Naive B cell (primary cell): Measurements from ENCODE around the gene KDM2B. TPM values are rescaled to one million over a fixed set of nuclear protein-coding genes. Genes with fewer than 3 reads are reported as not detected.
"Not testable (repeated sequence)": the region's sequence is repeated elsewhere in the genome, so short reads cannot be mapped to it uniquely, and the experiment has no call there.

Experiments
- ATAC-seq, 2 donors: fragments of 150-1000 bp; cut with Tn5 transposase; 2 replicates each; pipeline ENCODE4 v1.10.0; 2021; ENCODE audit warnings: low read depth in 2 of 2, mild to moderate bottlenecking in 2 of 2, moderate library complexity in 2 of 2
- DNase-seq: peaks from one replicate; pipeline ENCODE4 v3.0.0; 2022
- H3K27ac Mint-ChIP-seq, 6 donors: one replicate each; pipeline ENCODE4 v1.8.0; 2020 to 2022; ENCODE audit warnings: mild to moderate bottlenecking in 6 of 6, mixed read lengths in 6 of 6, moderate library complexity in 5 of 6, inconsistent platforms in 2 of 6
- H3K27me3 Mint-ChIP-seq, 3 donors: one replicate each; pipeline ENCODE4 v1.8.0; 2021 to 2022; ENCODE audit warnings: mixed read lengths in 3 of 3, mild to moderate bottlenecking in 1 of 3
- H3K36me3 Mint-ChIP-seq, 2 donors: one replicate each; pipeline ENCODE4 v1.8.0; 2020 to 2022; ENCODE audit warnings: mixed read lengths in 2 of 2, inconsistent platforms in 1 of 2, mild to moderate bottlenecking in 1 of 2
- H3K4me1 Mint-ChIP-seq, 3 donors: one replicate each; pipeline ENCODE4 v1.8.0; 2020 to 2022; ENCODE audit warnings: mixed read lengths in 3 of 3, inconsistent platforms in 1 of 3, mild to moderate bottlenecking in 1 of 3, moderate library complexity in 1 of 3
- H3K4me3 Mint-ChIP-seq, 8 donors: one replicate each; pipeline ENCODE4 v1.8.0; 2020 to 2022; ENCODE audit warnings: mild to moderate bottlenecking in 8 of 8, mixed read lengths in 8 of 8, moderate library complexity in 8 of 8, inconsistent platforms in 2 of 8
- H3K9me3 Mint-ChIP-seq, 7 donors: one replicate each; pipeline ENCODE4 v1.8.0; 2020 to 2022; ENCODE audit warnings: mixed read lengths in 7 of 7, mild to moderate bottlenecking in 5 of 7, inconsistent platforms in 2 of 7, moderate library complexity in 1 of 7
- polyA plus RNA-seq, 6 donors: library from polyadenylated mRNA; unstranded; fragments of 300-500 nt; fragmentation: Illumina TruSeq; gene quantifications; one replicate each; pipeline ENCODE4 v1.2.3, GENCODE V29; 2021; ENCODE audit warnings: low read depth in 6 of 6

KDM2B gene
- polyA plus RNA-seq, 6 donors from 2014 or later = 25.5 to 46.5 (median 31.0) TPM

DNA sequence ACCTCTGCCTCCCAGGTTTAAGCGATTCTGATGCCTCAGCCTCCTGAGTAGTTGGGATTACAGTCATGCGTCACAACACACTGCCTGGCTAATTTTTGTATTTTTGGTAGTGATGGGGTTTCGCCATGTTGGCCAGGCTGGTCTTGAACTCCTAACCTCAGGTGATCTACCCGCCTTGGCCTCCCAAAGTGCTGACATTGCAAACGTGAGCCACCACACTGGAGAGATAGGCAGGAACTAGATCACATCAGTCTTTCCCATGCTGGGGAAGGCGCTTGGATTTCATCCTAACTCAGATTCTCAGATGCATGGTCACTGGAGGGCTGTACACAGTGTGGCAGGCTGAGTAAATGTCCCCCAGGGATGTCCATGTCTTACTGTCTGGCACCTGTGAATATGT is 27.5 kb upstream of the KDM2B start:
- Mint-ChIP-seq H3K27me3 (no peaks in the 10 kb centered on the region), H3K27ac (no peak overlapping the region), H3K4me1 (peaks cover 0 to 8% (median 3%) of the 10 kb centered on the region in 3 donors), H3K9me3 (no peaks in the 10 kb centered on the region), H3K36me3 (no peaks in the 10 kb centered on the region), H3K4me3 (no peak overlapping the region)
- ATAC-seq = no peak
- no peak for DNase-seq

- H3K4me3 Mint-ChIP-seq = no peak overlapping the region
- H3K9me3 Mint-ChIP-seq = no peaks in the 10 kb centered on the region
- H3K4me1 Mint-ChIP-seq = peaks cover 0 to 3% (median 0%) of the 10 kb centered on the region in 3 donors
- H3K36me3 Mint-ChIP-seq = no peaks in the 10 kb centered on the region
- ATAC-seq (no peak), DNase-seq (no peak)
- no peak overlapping the region for H3K27ac Mint-ChIP-seq
- no peaks in the 10 kb centered on the region for H3K27me3 Mint-ChIP-seq
Measured at GRCh38 chr12:121603581-121603980, 22.8 kb upstream of the KDM2B start.

GRCh38 chr12:121602766-121603165 is 21.9 kb upstream of the KDM2B start:
- ATAC-seq = no peak
- peak overlapping the region in 1 of 6 donors; percentile 36 for H3K27ac Mint-ChIP-seq
- DNase-seq = no peak
- H3K9me3 Mint-ChIP-seq = no peaks in the 10 kb centered on the region
- no peak overlapping the region for H3K4me3 Mint-ChIP-seq
- H3K27me3 Mint-ChIP-seq = no peaks in the 10 kb centered on the region
- H3K4me1 Mint-ChIP-seq = peaks cover 0 to 3% (median 0%) of the 10 kb centered on the region in 3 donors
- H3K36me3 Mint-ChIP-seq = no peaks in the 10 kb centered on the region

- Mint-ChIP-seq H3K4me1 (peaks cover 0 to 3% (median 2%) of the 10 kb centered on the region in 3 donors), H3K36me3 (no peaks in the 10 kb centered on the region), H3K9me3 (no peaks in the 10 kb centered on the region), H3K4me3 (no peak overlapping the region), H3K27me3 (no peaks in the 10 kb centered on the region), H3K27ac (no peak overlapping the region)
- ATAC-seq (no peak), DNase-seq (no peak)
Measured at GRCh38 chr12:121600702-121601336, 20.0 kb upstream of the KDM2B start.

- Mint-ChIP-seq H3K9me3 (no peaks in the 10 kb centered on the region), H3K4me3 (no peak overlapping the region), H3K4me1 (peaks cover 11 to 21% (median 21%) of the 10 kb centered on the region in 3 donors), H3K36me3 (no peaks in the 10 kb centered on the region), H3K27ac (no peak overlapping the region), H3K27me3 (no peaks in the 10 kb centered on the region)
- ATAC-seq (no peak), DNase-seq (no peak)
Measured at GRCh38 chr12:121596526-121596925, 15.7 kb upstream of the KDM2B start.

DNA sequence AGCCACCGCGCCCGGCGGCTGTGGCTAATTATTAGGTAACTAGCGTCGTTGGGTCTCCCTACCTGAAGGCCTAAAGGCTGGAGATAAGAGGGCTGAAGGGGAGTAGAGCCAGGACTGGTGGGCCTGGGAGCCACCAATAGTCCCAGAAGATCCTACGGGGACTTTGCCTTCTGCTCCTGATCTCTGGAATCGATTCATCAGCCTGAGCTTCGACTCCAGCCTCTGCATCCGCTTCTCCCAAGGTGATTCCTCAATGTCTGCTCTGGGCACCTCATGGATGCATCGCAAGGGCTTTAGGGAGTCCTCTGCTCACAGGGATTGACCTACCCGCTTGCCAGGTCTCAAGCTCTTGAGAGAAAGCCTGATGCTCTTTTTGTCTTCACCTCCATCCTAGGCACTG is 14.7 kb upstream of the KDM2B start:
- H3K9me3 Mint-ChIP-seq = no peaks in the 10 kb centered on the region
- H3K27ac Mint-ChIP-seq = no peak overlapping the region
- H3K4me1 Mint-ChIP-seq = peaks cover 17 to 31% (median 31%) of the 10 kb centered on the region in 3 donors
- H3K27me3 Mint-ChIP-seq = no peaks in the 10 kb centered on the region
- H3K36me3 Mint-ChIP-seq = no peaks in the 10 kb centered on the region
- ATAC-seq (no peak), DNase-seq (no peak)
- no peak overlapping the region for H3K4me3 Mint-ChIP-seq

GRCh38 chr12:121592320-121592719 is 11.5 kb upstream of the KDM2B start:
- peak overlapping the region in 7 of 8 donors; percentile 11 to 94 (median 69) for H3K4me3 Mint-ChIP-seq
- no peaks in the 10 kb centered on the region for H3K9me3 Mint-ChIP-seq
- no peak for ATAC-seq
- no peaks in the 10 kb centered on the region for H3K36me3 Mint-ChIP-seq
- H3K27me3 Mint-ChIP-seq = no peaks in the 10 kb centered on the region
- H3K27ac Mint-ChIP-seq = peak overlapping the region; percentile 77 to 95 (median 88)
- no peak for DNase-seq
- H3K4me1 Mint-ChIP-seq = peaks cover 22 to 44% (median 39%) of the 10 kb centered on the region in 3 donors

DNA sequence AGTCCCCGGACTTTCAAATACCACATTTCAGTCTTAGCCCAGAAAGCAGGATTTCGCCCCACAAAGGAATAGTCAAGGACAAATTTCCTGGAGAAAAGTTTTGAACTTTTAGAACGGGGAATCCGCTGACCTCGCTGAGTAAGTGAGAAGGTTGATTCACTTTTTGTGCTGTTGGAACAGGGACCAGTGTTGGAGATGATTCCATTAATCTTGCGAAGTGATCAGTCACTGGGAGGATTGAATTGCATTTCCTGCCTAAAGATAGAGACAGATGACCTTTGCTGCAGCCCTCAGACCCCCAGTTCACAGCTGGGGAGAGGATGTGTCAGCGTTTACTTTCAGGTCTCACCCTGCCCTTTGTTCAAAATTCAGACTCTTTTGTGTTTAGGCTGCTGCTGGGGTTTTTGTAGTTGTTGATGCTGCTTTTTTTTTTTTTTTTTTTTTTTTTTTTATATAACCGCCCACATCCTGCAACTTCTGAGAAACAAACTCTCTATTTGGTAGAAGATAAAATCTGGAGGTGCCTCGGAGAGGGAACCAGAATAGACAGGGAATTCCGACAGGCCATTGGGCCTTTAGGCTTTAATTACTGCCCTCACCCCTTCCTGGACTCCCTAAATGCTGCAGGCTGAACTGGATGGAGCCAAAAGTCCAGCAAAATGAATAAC is 9.8 kb upstream of the KDM2B start:
- H3K27me3 Mint-ChIP-seq = no peaks in the 10 kb centered on the region
- H3K4me1 Mint-ChIP-seq = peaks cover 22 to 54% (median 37%) of the 10 kb centered on the region in 3 donors

GRCh38 chr12:121584885-121585284 is 4.1 kb upstream of the KDM2B start:
- H3K9me3 Mint-ChIP-seq = not testable (repeated sequence)

More for the DNA sequence above, 9.8 kb upstream of the KDM2B start:
- peak; percentile 56 to 62 for ATAC-seq
- Mint-ChIP-seq H3K4me3 (peak overlapping the region; percentile 58 to 94 (median 90)), H3K9me3 (no peaks in the 10 kb centered on the region), H3K27ac (peak overlapping the region; percentile 95 to 100 (median 99)), H3K36me3 (no peaks in the 10 kb centered on the region)
- DNase-seq = peak; percentile 73

DNA sequence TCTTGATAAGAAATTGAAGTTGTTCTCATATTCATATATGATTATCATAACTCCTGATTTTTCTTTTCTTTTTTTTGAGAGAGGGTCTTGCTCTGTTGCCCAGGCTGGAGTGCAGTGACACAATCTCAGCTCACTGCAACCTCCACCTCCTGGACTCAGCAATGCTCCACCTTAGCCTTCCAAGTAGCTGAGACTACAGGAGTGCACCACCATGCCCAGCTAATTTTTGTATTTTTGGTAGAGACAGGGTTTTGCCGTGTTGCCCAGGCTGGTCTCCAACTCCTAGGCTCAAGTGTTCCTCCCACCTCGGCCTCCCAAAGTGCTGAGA is 2.5 kb upstream of the KDM2B start:
- H3K4me1 Mint-ChIP-seq = peaks cover 26 to 50% (median 41%) of the 10 kb centered on the region in 3 donors
- H3K27me3 Mint-ChIP-seq, DNase-seq, ATAC-seq, H3K36me3 Mint-ChIP-seq, H3K9me3 Mint-ChIP-seq: not testable (repeated sequence)
- H3K27ac Mint-ChIP-seq = peak overlapping the region in 4 of 6 donors; percentile 32 to 80 (median 56)
- H3K4me3 Mint-ChIP-seq = peak overlapping the region in 2 of 8 donors; percentile 65 to 98

More at GRCh38 chr12:121584885-121585284, 4.1 kb upstream of the KDM2B start:
- DNase-seq, ATAC-seq, H3K4me3 Mint-ChIP-seq, H3K36me3 Mint-ChIP-seq, H3K27me3 Mint-ChIP-seq, H3K27ac Mint-ChIP-seq: not testable (repeated sequence)
- peaks cover 27 to 50% (median 44%) of the 10 kb centered on the region in 3 donors for H3K4me1 Mint-ChIP-seq

DNA sequence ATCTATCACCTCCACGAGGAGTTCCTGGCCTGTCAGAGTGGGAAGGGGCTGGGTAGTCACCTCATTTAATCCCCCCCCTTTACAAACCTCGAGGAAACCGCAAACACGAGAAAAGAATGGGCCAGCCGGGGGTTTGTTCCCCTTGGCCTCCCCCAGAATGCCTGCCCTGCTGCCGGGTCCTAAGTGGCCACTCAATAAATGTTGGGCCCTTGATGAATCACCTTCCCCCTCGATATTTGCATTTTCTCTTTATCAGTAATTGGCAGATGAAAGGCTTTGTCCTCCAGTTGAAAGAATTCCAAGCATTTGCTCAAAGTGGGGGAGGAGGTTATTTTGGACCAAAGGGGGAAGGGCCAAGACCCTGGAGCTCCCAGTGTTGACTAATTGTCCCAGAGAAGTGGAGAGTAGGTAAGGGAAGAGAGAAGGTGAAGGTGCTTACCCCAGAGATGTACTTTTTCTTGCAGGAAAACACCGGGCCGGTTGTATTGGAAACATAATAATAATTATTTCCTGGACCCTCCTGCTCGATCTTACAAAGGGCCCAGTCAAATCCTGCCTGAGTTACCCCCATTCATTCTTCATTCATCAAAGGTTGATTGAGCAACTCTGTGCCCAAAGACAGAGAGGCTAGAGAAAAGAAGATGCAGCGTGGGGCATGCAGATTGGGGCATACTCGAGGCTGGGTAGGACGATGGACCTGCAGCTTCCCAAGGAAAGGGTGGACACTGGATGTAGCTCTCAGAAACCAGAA is 1.9 kb upstream of the KDM2B start:
- no peaks in the 10 kb centered on the region for H3K36me3 Mint-ChIP-seq

DNA sequence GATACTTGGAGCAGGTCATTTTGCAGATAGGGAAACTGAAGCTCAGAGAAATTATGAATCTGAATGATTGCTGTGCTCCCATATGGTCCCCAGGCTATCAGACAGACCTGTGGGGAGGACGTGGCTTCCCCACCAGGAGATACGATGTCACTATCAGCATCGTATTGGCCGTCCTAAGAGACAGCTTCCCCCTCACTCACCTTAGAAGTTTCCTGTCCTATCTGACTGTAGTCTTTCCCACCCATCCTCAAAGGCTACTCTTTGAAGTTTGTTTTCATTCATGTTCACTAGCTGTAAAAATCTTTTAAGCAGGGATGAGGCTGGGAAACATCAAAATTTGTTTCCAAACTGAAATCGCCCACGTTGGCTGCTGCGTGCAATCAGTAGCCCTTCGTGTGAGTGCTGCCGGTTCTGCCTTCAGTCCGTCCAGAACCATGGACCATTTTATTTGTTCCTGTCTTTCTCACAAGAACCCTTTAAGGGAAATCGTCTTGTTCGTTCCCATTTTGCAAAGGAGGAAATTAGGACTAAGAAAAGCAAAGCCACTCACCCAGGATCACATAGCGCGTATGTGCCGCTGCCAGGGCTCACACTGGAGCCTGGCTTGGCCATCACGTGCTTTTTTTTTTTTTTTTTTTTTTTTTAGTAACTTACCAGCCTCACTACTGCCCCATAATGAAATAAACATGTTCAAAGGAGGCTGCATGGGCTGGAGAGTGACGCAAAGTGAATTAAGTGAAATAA is 1.0 kb upstream of the KDM2B start:
- peak; percentile 27 to 38 for ATAC-seq
- Mint-ChIP-seq H3K9me3 (no peaks in the 10 kb centered on the region), H3K27me3 (no peaks in the 10 kb centered on the region), H3K27ac (peak overlapping the region; percentile 92 to 97 (median 94)), H3K4me1 (peaks cover 31 to 52% (median 49%) of the 10 kb centered on the region in 3 donors), H3K4me3 (peak overlapping the region; percentile 90 to 98 (median 98)), H3K36me3 (no peaks in the 10 kb centered on the region)
- DNase-seq = peak; percentile 23

More for the DNA sequence above, 1.9 kb upstream of the KDM2B start:
- Mint-ChIP-seq H3K27ac (peak overlapping the region; percentile 21 to 92 (median 80)), H3K4me3 (peak overlapping the region in 7 of 8 donors; percentile 90 to 98 (median 97)), H3K27me3 (no peaks in the 10 kb centered on the region), H3K4me1 (peaks cover 26 to 50% (median 41%) of the 10 kb centered on the region in 3 donors), H3K9me3 (no peaks in the 10 kb centered on the region)
- DNase-seq (no peak), ATAC-seq (no peak)
